ENCODE results near the gene CTNND1. TPM values are rescaled to one million over a fixed set of nuclear protein-coding genes. Genes with fewer than 3 reads are reported as not detected.
A peak's percentile ranks its signal among the peaks of the same experiment; 100 is the strongest.

The CTNND1 gene
- total and polyA plus RNA-seq, 9 donors, result 40.3 to 153 (median 119) TPM

GRCh38 chr11:57776031-57776521, 14.5 kb downstream of the CTNND1 start:
- intact Hi-C loops (cut with DNase I), result no loop called here
- Histone ChIP-seq H3K4me1 (ENCODE audit: insufficient read depth) (peaks cover 44% of the 10 kb centered on the region), H3K9me3 (no peaks in the 10 kb centered on the region), H3K27me3 (no peaks in the 10 kb centered on the region), H3K4me3 (no peak overlapping the region), H3K27ac (peak overlapping the region in 1 of 2 donors; percentile 74), H3K36me3 (no peaks in the 10 kb centered on the region)
- 18 to 33% (median 27%) methylated on average over 3 of the region's 3 CpGs for WGBS, 3 donors
- no peak for DNase-seq
- TF ChIP-seq POLR2A (IDR thresholded peaks at IDR 0.05) (no peak), CTCF (IDR thresholded peaks at IDR 0.05) (no peak), EP300 (IDR thresholded peaks at IDR 0.05) (no peak)

GRCh38 chr11:57776577-57777210, 15.1 kb downstream of the CTNND1 start:
- no peak overlapping the region for H3K4me3 ChIP-seq

GRCh38 chr11:57777969-57778317, 16.3 kb downstream of the CTNND1 start:
- Histone ChIP-seq H3K27me3 (no peaks in the 10 kb centered on the region), H3K27ac (peak overlapping the region in 1 of 2 donors; percentile 74), H3K4me3 (peak overlapping the region; percentile 17), H3K36me3 (no peaks in the 10 kb centered on the region), H3K9me3 (no peaks in the 10 kb centered on the region), H3K4me1 (ENCODE audit: insufficient read depth) (peaks cover 50% of the 10 kb centered on the region)
- 1 to 16% (median 2%) methylated on average over 3 of the region's 3 CpGs for WGBS, 3 donors
- TF ChIP-seq POLR2A (IDR thresholded peaks at IDR 0.05) (no peak), CTCF (IDR thresholded peaks at IDR 0.05) (no peak), EP300 (IDR thresholded peaks at IDR 0.05) (no peak)
- DNase-seq, result no peak
- intact Hi-C loops (cut with DNase I), result no loop called here

More at GRCh38 chr11:57776577-57777210, 15.1 kb downstream of the CTNND1 start:
- DNase-seq, result no peak
- H3K36me3 ChIP-seq, result no peaks in the 10 kb centered on the region
- peak overlapping the region in 1 of 2 donors; percentile 74 for H3K27ac ChIP-seq
- 3 to 6% (median 5%) methylated on average over 2 of the region's 2 CpGs for whole genome bisulfite sequencing, 3 donors
- TF ChIP-seq POLR2A (IDR thresholded peaks at IDR 0.05) (no peak), CTCF (IDR thresholded peaks at IDR 0.05) (no peak), EP300 (IDR thresholded peaks at IDR 0.05) (no peak)
- no peaks in the 10 kb centered on the region for H3K27me3 ChIP-seq
- H3K4me1 ChIP-seq (ENCODE audit: insufficient read depth), result peaks cover 47% of the 10 kb centered on the region
- no peaks in the 10 kb centered on the region for H3K9me3 ChIP-seq
- intact Hi-C loops (cut with DNase I), result no loop called here

- H3K4me3 ChIP-seq, result peak overlapping the region; percentile 17
- H3K27ac ChIP-seq, result peak overlapping the region; percentile 35 to 74
- peaks cover 50% of the 10 kb centered on the region for H3K4me1 ChIP-seq (ENCODE audit: insufficient read depth)
- DNase-seq, result peak; percentile 88 to 96 (median 94)
- no peaks in the 10 kb centered on the region for H3K36me3 ChIP-seq
- TF ChIP-seq EP300 (IDR thresholded peaks at IDR 0.05) (no peak), POLR2A (IDR thresholded peaks at IDR 0.05) (peak; percentile 19)
- no peaks in the 10 kb centered on the region for H3K9me3 ChIP-seq
- WGBS, 3 donors, result 0 to 2% (median 1%) methylated on average over 6 of the region's 6 CpGs
- intact Hi-C loops (cut with DNase I), result no loop called here
- H3K27me3 ChIP-seq, result no peaks in the 10 kb centered on the region
Observed at GRCh38 chr11:57778318-57779037, 16.9 kb downstream of the CTNND1 start.

- Histone ChIP-seq H3K4me1 (ENCODE audit: insufficient read depth) (peaks cover 46% of the 10 kb centered on the region), H3K9me3 (no peaks in the 10 kb centered on the region), H3K4me3 (no peak overlapping the region), H3K36me3 (no peaks in the 10 kb centered on the region), H3K27ac (peak overlapping the region in 1 of 2 donors; percentile 74), H3K27me3 (no peaks in the 10 kb centered on the region)
- intact Hi-C loops (cut with DNase I), result no loop called here
- TF ChIP-seq EP300 (IDR thresholded peaks at IDR 0.05), result no peak
- no peak for DNase-seq
- 6 to 17% (median 6%) methylated on average over 1 of the region's 1 CpG for WGBS, 3 donors
Observed at GRCh38 chr11:57779276-57779675, 17.7 kb downstream of the CTNND1 start.

Data from ovary (tissue), 9 donors.